Activated CD4-positive, alpha-beta T cell treated with anti-CD3 and anti-CD28 coated beads for 24 hours (primary cell): Measurements from ENCODE around the gene SOX6.
"Not testable (repeated sequence)": the region's sequence is repeated elsewhere in the genome, so short reads cannot be mapped to it uniquely, and the experiment has no call there.

Experiments used
- DNase-seq, 2 donors: peaks; one replicate each; pipeline ENCODE4 v3.0.0-alpha.2; 2020; ENCODE audit warnings: low read depth in 2 of 2

The SOX6 gene

GRCh38 chr11:16037179-16037578 is 319.2 kb downstream of the SOX6 start:
- no peak for DNase-seq

DNA sequence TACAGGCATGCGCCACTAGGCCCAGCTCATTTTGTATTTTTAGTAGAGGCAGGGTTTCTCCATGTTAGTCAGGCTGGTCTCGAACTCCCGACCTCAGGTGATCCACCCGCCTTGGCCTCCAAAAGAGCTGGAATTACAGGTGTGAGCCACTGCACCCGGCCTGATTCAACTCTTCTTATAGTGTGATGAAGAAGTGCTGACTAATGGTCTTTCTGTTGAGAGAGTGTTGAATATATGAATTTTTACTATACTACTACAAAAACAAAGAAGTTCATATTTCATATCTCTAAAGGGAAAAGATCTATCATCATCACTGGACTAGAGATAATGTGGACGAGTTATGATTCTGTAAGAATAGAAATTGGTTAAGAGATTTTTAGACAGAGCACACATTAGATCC is 320.1 kb downstream of the SOX6 start:
- DNase-seq, result no peak

- no peak for DNase-seq
These were observed 322.3 kb downstream of the SOX6 start for GRCh38 chr11:16034074-16034473.

DNA sequence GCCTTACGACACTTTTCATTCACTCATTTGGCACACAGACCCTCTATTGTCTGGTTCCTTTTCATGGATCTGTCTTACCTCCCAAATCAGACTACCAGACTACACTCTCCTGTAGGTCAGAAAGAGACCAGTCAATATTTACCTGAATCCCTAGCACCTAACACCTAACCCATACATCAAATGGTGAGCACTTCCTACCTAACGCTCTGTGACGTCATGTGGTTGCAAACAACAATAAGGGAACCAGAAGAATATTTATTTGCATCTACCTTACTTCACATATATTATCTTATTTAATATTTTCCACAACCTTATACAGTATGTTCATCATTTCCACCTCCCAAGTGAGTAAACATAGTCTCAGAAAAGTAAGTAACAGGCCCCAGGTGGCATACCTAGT is 323.4 kb downstream of the SOX6 start:
- no peak for DNase-seq

DNA sequence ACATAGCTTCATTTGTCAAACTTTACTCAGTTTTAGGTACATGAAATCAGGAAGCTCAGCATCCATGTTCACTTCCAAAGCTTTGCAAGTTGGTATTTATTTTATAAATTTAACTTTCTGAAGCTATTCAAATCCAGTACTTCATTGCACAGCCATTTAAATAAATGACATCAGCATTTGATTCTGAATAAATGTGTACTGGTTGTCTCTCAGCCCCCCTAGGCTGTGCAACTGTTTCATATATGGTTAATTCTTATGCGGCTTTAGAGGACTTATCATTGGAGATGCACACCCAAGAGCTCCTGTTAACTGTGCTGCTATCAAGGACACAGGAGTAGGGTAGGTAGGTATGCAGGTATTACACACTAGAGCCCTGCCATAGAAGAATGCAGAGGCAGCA is 325.1 kb downstream of the SOX6 start:
- DNase-seq, result no peak

- no peak for DNase-seq
These were observed 325.7 kb downstream of the SOX6 start for GRCh38 chr11:16030664-16031063.

- DNase-seq, result not testable (repeated sequence)
These were observed 327.2 kb downstream of the SOX6 start for GRCh38 chr11:16029151-16029550.

GRCh38 chr11:16028419-16028818 is 327.9 kb downstream of the SOX6 start:
- no peak for DNase-seq

GRCh38 chr11:16027621-16028020 is 328.7 kb downstream of the SOX6 start:
- DNase-seq, result no peak

GRCh38 chr11:16026849-16027248 is 329.5 kb downstream of the SOX6 start:
- no peak for DNase-seq

GRCh38 chr11:16018931-16019330 is 337.4 kb downstream of the SOX6 start:
- no peak for DNase-seq

DNA sequence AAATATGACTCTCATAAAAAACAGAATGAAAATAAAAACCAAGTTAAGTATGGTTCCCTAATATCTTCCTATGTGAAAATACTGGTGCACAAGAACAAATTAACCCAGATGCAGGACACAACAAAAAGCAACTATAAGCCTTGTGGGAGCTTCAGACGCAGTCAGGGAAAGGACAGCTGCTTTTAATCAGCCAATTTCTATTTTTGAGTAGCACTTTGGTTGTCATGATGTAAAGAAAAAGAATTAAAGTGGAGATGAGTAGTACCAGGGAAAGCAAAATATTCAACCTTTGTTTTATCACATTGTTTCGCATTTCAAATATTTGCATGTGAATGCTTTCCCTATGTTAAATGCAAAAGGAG is 339.9 kb downstream of the SOX6 start:
- no peak for DNase-seq

- no peak for DNase-seq
These were observed 340.4 kb downstream of the SOX6 start for GRCh38 chr11:16015741-16016467.

DNA sequence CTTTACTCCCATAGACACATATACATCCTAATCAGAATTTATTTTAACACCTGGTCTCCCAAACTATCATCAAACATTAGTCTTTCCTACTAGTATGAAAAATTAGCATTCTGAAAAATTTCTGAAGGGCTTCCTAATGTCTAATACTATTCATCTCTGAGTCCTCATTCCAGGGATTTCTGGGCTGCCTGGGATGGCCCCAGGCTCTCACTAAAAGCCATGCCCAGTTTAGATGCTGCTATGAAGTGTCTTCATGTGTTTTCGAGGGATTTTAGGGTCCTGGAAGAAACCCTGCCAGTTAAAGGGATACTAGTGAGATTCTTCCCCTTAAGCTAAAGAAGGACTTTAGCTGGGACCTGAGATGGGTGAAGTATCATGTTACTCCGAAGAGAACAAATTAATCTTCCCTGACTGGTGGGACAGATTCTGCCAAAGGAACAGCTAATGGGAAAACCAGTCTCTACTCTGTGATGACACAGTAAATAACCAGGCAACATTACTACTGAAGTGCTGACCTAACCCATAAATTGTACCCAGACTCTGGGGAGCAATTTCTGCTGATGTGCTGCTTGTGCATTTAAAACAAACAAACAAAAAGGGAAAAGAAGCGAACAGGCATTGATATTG is 342.6 kb downstream of the SOX6 start:
- no peak for DNase-seq

DNA sequence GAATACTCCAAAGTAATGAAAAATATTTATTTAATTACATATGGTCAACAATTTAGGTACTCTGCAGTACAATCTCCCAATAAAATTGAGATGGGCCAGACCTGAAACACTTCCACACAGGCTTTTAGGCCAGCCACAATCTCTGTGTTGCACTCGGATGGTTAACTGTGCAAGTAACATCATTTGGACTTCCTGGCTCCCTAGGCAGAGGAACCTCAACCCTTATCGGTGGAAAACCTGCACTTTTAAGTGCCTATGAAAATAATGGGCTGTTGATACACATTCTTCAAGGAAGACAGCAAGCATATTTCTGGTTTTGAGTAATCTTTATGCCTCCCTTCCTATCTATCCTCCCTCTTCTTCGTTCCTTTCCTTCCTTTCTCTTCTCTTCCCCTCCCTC is 343.1 kb downstream of the SOX6 start:
- no peak for DNase-seq

DNA sequence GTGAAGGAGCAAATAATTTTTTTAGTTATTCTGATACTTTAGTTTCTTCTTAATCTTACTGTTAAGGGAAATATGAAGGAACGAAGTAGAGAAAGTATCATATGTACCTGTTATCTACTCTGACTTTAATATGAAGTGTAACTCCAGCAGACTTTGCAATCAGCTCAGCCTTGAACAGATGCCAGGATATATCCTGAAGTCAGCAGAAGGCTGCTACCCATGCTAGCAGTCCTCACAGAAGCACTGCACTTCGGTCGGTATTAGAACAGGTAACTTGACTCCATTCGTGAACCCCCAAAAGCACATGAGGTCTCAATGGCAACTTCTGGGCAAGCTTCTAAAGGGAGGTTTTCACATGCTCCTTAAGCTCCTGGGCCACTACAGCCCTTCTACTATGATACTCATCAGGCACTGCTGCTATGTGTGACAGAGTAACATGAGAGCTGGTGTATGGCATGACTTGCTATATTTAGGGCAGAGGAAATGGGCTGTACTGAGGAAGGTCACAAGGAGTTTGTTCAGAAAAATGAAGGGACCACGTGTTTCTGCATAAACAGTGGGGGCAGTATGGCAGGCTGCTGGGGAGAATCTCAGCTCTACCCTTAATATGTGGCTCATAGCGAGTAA is 344.1 kb downstream of the SOX6 start:
- no peak for DNase-seq

DNA sequence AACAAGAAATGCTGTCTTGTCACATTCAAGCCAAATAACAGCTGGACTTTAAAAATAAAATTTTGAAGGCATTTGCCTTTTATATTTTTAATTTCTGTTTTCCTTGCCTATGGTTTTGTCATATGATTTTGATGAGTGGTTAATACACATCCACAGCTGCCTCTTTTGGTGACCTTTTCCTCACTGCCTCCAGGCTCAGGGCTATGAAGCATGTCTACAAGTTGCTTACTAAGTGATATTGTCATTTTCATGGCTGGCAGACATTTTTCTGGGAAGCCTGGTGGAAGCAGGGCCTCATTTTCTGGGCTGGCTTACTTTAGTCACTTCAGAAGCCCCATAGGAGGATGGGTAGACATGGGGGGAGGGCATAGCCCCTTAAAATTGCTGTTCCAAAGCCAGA is 344.9 kb downstream of the SOX6 start:
- DNase-seq, result no peak

DNA sequence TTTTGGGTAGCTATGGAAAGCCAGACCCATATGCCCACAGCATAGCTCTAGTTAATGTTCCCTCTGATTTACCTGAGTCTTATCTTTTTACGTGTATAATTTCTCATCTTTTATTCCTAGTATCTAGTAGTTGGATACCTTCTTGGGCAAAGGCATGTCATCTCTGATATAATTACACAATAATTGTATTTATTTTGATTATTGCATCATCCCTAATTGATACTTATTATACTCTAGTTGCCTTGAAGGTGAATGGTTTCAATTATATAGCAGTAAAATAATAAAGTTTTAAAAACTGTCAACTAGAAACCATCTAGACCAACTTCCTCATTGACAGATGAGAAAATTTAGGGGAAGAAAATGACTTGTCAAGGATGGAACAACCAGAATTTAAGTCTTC is 347.3 kb downstream of the SOX6 start:
- no peak for DNase-seq

GRCh38 chr11:16007514-16007913 is 348.8 kb downstream of the SOX6 start:
- DNase-seq, result no peak

- DNase-seq, result no peak
These were observed 353.4 kb downstream of the SOX6 start for GRCh38 chr11:16002942-16003341.

GRCh38 chr11:16001899-16002426 is 354.4 kb downstream of the SOX6 start:
- no peak for DNase-seq

GRCh38 chr11:16001044-16001568 is 355.2 kb downstream of the SOX6 start:
- DNase-seq, result no peak

DNA sequence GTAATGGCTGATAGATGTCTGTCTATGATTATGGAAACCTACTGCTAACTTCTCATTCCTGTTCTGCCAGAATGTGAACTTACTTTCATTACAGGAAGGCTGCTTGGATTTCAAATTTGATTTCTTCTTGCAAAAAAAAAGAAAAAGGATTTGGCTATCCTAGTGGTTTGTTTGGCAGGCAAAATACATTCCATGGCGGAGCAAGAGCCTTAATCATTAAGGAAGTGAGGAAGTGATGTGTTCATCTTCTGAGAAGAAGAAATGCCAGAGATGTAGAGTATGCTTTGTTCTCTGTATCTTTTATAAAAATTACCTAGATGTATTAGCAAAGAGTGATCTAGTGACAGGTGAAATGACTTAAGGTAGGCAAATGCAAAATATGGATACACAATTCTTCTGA is 356.3 kb downstream of the SOX6 start:
- no peak for DNase-seq
